Pancreas (tissue), 10 donors: ENCODE measurements around the gene JUN. TPM values are rescaled to one million over a fixed set of nuclear protein-coding genes. Genes with fewer than 3 reads are reported as not detected.

Experiments used
- ATAC-seq, 4 donors: fragments of 200-7000 bp; cut with Tn5 transposase; one replicate each; pipeline versions ENCODE4 v1.8.0 to v1.9.1; 2020; ENCODE audit warnings: mild to moderate bottlenecking in 4 of 4, moderate library complexity in 4 of 4
- DNase-seq, 6 donors: peaks; one replicate each; pipeline ENCODE4 v3.0.0-alpha.2; 2020
- FAIRE-seq: peaks from 2 replicates; lab custom pipeline; 2012; peaks lifted over from hg19 to GRCh38; lab: Jason Lieb, UNC
- H3K27ac ChIP-seq, 4 donors: fragments of 200-600 bp; sonication (generic); 1 replicate in 3 of 4; 2 replicates in 1 of 4; pipeline versions ENCODE4 v1.5.0 to v1.8.0; 2020
- H3K27me3 ChIP-seq, 4 donors: fragments of 200-600 bp; one replicate each; pipeline ENCODE4 v1.8.0; 2021
- H3K36me3 ChIP-seq, 3 donors: fragments of 200-600 bp; sonication (generic) in 1 of 3; one replicate each; pipeline versions ENCODE4 v1.5.0 to v1.8.0; 2020 to 2021
- H3K4me1 ChIP-seq, 3 donors: fragments of 200-600 bp; one replicate each; pipeline ENCODE4 v1.8.0; 2021
- H3K4me3 ChIP-seq, 4 donors: fragments of 200-600 bp; sonication (generic) in 2 of 4; one replicate each; pipeline versions ENCODE4 v1.5.0 to v1.8.0; 2020 to 2021
- H3K9me3 ChIP-seq, 4 donors: fragments of 200-600 bp; one replicate each; pipeline ENCODE4 v1.8.0; 2021
- WGBS, 2 donors: extraction: QIAGEN DNeasy Blood & Tissue Kit; methylation state at CpG; one replicate each; pipeline ENCODE4 v1.1.7; 2013; 5-methylcytosine and 5-hydroxymethylcytosine counted together
- intact Hi-C, 3 donors: fragments of 100-400 bp; cut with DNase I; formaldehyde crosslinking; loops; one replicate each; pipeline versions ENCODE4 v1.11.1 to v1.14.2; 2022
- polyA plus RNA-seq, 2 donors: library from polyadenylated mRNA; stranded (reverse); fragments of 200-250 nt; gene quantifications; one replicate each; pipeline ENCODE4 v1.2.3, GENCODE V29; 2013
- total RNA-seq, 6 donors: library from RNA; stranded (reverse); fragmentation: NEBNext Ultra II Directional in 4 of 6; extraction: Animal tissue kit (Norgen Biotek cat#: 25700) in 4 of 6; gene quantifications; one replicate each; pipeline versions ENCODE4 v1.2.1 to v1.2.4, GENCODE V29; 2021 to 2023
- TF ChIP-seq, protein P1 (sequence below), 4 donors: fragments of 200-600 bp; sonication (generic) in 3 of 4; IDR thresholded peaks; one replicate each; pipeline versions ENCODE4 v1.5.0 to v1.8.0; 2021; ENCODE audit warnings: antibody characterized with exemption in 4 of 4
- donor health status: healthy with polysubstance abuse.
- donor health status: DM: no; HTN: no; CAD: no; lungs with moderate emphysema.
- donor health status: DM: no; HTN: no; CAD: no.
- donor health status: control.
- donor health status: control.
- donor health status: Bipolar disorder and iron deficiency.
- donor health status: DM: yes; HTN: yes; CAD: no.
- donor health status: DM: no; HTN: no; CAD: no.
- donor health status: DM: no; HTN: no; CAD: no.
- donor health status: DM: yes; HTN: yes; CAD: no.

The JUN gene
- total and polyA plus RNA-seq, 8 donors = 45.0 to 134 (median 86.2) TPM

DNA sequence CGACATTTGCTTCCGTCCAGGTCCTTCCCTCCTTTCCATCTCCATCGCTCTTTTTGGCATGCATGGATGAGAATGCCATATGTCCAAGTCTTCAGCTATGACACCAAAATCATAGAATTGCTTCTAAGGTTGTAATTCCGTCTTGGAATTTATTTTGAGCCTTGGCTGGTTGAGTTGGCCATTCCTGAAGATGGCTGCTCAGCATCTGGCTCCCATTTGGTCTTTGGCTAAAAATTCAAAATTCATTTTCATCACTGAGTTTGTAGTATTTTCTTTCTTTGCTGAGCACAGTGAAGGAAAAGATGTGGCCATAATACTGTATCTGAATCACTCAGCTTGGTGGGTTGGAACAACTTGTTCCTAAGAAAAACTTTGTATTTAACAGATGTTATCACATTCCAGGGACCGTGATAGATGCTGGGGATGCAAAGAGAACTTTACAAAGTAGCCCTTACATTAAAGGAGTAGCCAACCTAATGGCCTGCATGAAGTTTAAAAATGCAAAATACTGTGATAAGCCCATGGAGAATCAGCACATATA is 15.6 kb downstream of the JUN start:
- TF ChIP-seq, protein P1, sequence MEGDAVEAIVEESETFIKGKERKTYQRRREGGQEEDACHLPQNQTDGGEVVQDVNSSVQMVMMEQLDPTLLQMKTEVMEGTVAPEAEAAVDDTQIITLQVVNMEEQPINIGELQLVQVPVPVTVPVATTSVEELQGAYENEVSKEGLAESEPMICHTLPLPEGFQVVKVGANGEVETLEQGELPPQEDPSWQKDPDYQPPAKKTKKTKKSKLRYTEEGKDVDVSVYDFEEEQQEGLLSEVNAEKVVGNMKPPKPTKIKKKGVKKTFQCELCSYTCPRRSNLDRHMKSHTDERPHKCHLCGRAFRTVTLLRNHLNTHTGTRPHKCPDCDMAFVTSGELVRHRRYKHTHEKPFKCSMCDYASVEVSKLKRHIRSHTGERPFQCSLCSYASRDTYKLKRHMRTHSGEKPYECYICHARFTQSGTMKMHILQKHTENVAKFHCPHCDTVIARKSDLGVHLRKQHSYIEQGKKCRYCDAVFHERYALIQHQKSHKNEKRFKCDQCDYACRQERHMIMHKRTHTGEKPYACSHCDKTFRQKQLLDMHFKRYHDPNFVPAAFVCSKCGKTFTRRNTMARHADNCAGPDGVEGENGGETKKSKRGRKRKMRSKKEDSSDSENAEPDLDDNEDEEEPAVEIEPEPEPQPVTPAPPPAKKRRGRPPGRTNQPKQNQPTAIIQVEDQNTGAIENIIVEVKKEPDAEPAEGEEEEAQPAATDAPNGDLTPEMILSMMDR (IDR thresholded peaks at IDR 0.05) = no peak
- no peaks in the 10 kb centered on the region for H3K9me3 ChIP-seq
- no peak overlapping the region for H3K27ac ChIP-seq
- no peaks in the 10 kb centered on the region for H3K27me3 ChIP-seq
- intact Hi-C loops = no loop called here
- WGBS, 2 donors = 84 to 86% methylated on average over 5 of the region's 5 CpGs
- DNase-seq = no peak
- H3K4me3 ChIP-seq = no peak overlapping the region
- no peak for FAIRE-seq
- peaks cover 2 to 6% (median 3%) of the 10 kb centered on the region in 3 donors for H3K4me1 ChIP-seq
- no peak for ATAC-seq
- no peaks in the 10 kb centered on the region for H3K36me3 ChIP-seq

DNA sequence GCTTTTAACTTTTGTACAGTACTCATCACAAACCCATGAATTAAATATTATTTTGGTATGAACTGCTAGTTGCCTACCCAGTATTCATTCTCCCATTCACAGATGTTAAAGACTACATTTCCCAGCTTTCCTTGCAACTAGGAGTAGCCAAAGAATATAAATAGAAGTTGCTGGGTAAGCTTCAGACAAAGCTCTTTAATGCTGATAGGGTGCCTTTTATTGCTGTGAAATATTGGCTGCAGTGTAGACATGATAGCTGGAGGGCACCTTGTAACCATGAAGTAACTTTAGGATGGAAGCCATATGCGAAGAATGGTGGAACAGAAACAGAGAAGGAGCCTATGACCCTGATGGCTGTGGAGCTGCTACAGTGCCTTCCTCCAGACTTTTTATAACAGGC is 16.7 kb downstream of the JUN start:
- no peaks in the 10 kb centered on the region for H3K36me3 ChIP-seq
- no peak for DNase-seq
- intact Hi-C loops = no loop called here
- no peak for ATAC-seq
- H3K27me3 ChIP-seq = no peaks in the 10 kb centered on the region
- H3K4me1 ChIP-seq = no peaks in the 10 kb centered on the region
- H3K27ac ChIP-seq = no peak overlapping the region
- TF ChIP-seq, protein P1 (IDR thresholded peaks at IDR 0.05) = no peak
- H3K9me3 ChIP-seq = no peaks in the 10 kb centered on the region
- WGBS, 2 donors = 94 to 100% methylated on average over 1 of the region's 1 CpG
- no peak overlapping the region for H3K4me3 ChIP-seq
- no peak for FAIRE-seq

DNA sequence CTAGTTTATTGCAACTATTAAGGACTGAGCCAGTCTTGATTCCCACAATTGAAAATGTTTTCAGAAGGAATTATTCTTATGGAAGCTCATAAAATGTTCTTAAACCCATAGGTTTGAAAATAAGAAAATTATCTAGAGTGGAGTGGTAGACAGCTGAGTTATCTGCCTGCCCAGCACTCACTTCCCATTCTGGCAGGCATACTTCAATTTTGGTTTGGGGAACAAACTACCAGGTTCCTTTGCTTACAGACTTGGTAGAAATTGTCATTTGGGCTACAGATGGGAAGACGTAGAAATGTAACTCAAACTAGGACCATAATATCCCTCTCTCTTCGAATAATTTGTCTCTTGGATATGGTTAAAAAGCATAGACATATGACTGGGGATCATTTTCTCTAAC is 18.4 kb downstream of the JUN start:
- FAIRE-seq = no peak
- Histone ChIP-seq H3K4me3 (no peak overlapping the region), H3K36me3 (no peaks in the 10 kb centered on the region), H3K27me3 (no peaks in the 10 kb centered on the region), H3K4me1 (no peaks in the 10 kb centered on the region), H3K27ac (no peak overlapping the region), H3K9me3 (no peaks in the 10 kb centered on the region)
- intact Hi-C loops = no loop called here
- DNase-seq = no peak
- no peak for ATAC-seq
- TF ChIP-seq, protein P1 (IDR thresholded peaks at IDR 0.05) = no peak
- 67 to 84% methylated on average over 2 of the region's 2 CpGs for WGBS, 2 donors

DNA sequence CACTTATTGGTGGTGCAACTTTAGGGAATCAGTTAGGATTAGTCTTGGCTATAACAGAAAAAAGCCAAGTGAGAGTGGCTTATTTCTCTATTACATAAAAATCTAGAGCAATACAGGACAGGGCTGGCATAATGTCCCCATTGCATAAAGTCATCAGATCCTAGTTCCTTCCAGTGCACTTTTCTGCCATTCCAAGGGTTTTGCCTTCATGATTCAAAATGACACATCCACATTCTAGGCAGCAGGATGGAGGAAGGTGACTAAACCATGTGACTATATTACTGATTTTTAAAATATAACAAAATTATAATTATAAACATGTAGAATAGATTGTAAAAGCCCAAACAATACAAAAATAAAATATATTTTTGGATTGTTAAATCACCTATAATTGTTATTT is 18.8 kb downstream of the JUN start:
- no peak for DNase-seq
- ATAC-seq = no peak
- no peak overlapping the region for H3K4me3 ChIP-seq
- H3K9me3 ChIP-seq = no peaks in the 10 kb centered on the region
- intact Hi-C loops = no loop called here
- no peaks in the 10 kb centered on the region for H3K4me1 ChIP-seq
- H3K27ac ChIP-seq = no peak overlapping the region
- no peaks in the 10 kb centered on the region for H3K27me3 ChIP-seq
- TF ChIP-seq, protein P1 (IDR thresholded peaks at IDR 0.05) = no peak
- no peak for FAIRE-seq
- no peaks in the 10 kb centered on the region for H3K36me3 ChIP-seq

DNA sequence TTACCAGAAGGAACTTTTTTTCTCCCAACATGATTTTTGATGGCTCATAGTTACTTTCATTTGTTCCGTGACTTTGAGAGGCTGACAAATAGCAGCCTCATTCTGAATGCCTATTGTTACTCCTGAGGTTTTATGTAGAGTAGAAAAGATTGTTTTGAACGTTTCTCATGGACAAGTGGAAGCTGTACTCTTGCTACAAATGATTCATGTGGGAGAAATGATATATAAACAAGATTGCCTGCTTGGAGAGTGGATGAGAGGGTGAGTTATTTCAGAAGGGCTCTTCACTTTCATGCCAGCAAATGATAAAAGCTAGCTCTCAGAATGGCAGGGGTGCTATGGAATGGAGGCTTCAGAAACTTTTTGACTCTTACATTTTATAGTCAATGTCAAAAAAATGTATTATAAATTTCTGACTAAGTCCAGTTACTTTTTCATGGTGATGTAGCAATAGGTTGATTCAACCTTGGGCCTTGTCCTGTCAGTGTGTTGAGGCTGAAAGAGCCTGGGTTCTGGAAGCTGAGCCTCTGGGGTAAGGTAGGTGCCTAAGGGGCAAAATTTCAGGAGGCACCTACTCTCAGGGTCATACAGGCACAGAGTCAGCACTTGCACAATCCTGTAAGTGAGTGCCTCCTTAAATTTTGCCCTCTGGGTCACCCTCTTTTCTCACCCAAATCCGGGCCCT is 19.4 kb downstream of the JUN start:
- H3K27me3 ChIP-seq = no peaks in the 10 kb centered on the region
- FAIRE-seq (no peak), ATAC-seq (no peak), DNase-seq (no peak)
- H3K4me1 ChIP-seq = no peaks in the 10 kb centered on the region
- TF ChIP-seq, protein P1 (IDR thresholded peaks at IDR 0.05) = no peak
- H3K27ac ChIP-seq = no peak overlapping the region
- H3K4me3 ChIP-seq = no peak overlapping the region
- intact Hi-C loops = no loop called here
- no peaks in the 10 kb centered on the region for H3K9me3 ChIP-seq
- 31 to 41% methylated on average over 3 of the region's 3 CpGs for WGBS, 2 donors
- H3K36me3 ChIP-seq = no peaks in the 10 kb centered on the region
